HUES48 (cell line): ENCODE results near the gene PSME3.

Source experiments
- H3K27ac ChIP-seq: one replicate; pipeline ENCODE4 v1.7.0; 2013; ENCODE audit warnings: low read depth, low read length, inconsistent platforms
- H3K27me3 ChIP-seq: 2 replicates; pipeline ENCODE4 v1.6.1; 2013; ENCODE audit warnings: mild to moderate bottlenecking, low read length; ENCODE audit not compliant: control insufficient read depth, insufficient read depth
- H3K36me3 ChIP-seq: 2 replicates; pipeline ENCODE4 v1.6.1; 2013; ENCODE audit warnings: low read length; ENCODE audit not compliant: control insufficient read depth, insufficient read depth
- H3K4me1 ChIP-seq: 2 replicates; pipeline ENCODE4 v1.6.1; 2013; ENCODE audit warnings: mild to moderate bottlenecking, low read length; ENCODE audit not compliant: control insufficient read depth, insufficient read depth
- H3K4me3 ChIP-seq: 2 replicates; pipeline ENCODE4 v1.5.1; 2013; ENCODE audit warnings: mild to moderate bottlenecking, low read depth, low read length
- H3K9ac ChIP-seq: 2 replicates; pipeline ENCODE4 v1.6.1; 2013; ENCODE audit warnings: mild to moderate bottlenecking, low read depth, low read length, moderate library complexity
- H3K9me3 ChIP-seq: 2 replicates; pipeline ENCODE4 v1.6.1; 2013; ENCODE audit warnings: low read length; ENCODE audit not compliant: control insufficient read depth, insufficient read depth

The PSME3 gene, protein sequence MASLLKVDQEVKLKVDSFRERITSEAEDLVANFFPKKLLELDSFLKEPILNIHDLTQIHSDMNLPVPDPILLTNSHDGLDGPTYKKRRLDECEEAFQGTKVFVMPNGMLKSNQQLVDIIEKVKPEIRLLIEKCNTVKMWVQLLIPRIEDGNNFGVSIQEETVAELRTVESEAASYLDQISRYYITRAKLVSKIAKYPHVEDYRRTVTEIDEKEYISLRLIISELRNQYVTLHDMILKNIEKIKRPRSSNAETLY

DNA sequence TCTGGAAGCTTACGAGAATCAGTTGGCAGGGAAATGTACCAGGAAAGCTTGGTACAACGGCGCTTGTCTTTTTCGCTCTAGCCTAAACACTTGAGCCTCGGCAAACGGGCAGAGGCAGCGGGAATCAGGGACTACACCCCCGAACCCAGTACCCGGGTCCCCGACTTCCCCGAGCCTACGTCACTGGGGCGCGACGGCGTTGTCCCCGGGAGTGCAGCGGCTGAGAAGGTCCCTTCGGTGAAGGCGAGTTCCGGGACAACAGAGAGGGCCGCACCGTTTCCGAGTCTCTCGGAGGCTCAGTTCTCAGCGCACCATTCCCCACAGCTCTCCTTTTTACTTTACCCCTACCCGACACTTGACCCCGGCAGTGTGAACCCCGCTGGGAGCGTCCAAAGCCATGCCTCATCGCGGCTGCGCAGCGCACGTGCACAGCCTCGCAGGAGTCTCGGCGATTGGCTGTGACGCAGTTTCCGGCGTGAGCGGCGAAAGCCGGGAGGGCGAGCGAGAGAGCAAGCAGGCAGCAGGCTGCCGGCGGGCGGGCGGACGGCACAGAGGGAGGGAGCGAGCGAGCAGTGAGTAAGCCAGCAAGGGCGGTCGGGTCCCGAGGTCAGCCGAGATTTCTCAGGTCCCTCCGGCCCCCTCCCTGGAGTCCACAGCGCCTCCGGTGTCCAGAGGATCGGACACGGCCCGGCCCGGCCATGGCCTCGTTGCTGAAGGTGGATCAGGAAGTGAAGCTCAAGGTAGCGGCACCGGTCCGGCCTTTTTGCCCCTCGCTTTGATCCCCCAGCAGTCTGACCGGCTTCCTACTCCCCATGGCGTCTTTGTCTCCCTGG lies at the start of gene PSME3:
PSME3 (plus strand) TSS at position 464 of the 833 bp plus-strand sequence; CDS start at position 699, 235 bp downstream.
- Histone ChIP-seq H3K36me3 (peaks cover 33% of the 10 kb centered on the region), H3K4me1 (peaks cover 7% of the 10 kb centered on the region; the same call in 1 of the 2 replicates), H3K27me3 (0 out of 2 replicates have a peak, but pooled peaks cover 3% of the 10 kb centered on the region), H3K9me3 (no peaks in the 10 kb centered on the region), H3K9ac (peak within 1 kb of the TSS; percentile 99), H3K27ac (peak within 1 kb of the TSS; percentile 96), H3K4me3 (peak within 1 kb of the TSS; percentile 92)

DNA sequence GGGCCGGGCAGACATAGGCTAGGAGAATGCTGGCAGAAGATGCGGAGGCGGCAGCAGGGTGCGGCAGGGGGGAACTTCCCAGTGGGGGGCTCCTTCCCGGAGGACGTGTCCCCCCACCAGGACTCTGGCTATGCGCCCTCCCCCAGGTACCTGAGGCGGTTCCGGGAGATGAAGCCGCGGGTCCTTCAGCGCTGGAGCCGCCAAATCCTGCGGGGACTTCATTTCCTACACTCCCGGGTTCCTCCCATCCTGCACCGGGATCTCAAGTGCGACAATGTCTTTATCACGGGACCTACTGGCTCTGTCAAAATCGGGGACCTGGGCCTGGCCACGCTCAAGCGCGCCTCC lies 49.4 kb upstream of the PSME3 start:
- Histone ChIP-seq H3K27ac (no peak overlapping the region), H3K27me3 (peaks cover 20% of the 10 kb centered on the region), H3K9me3 (no peaks in the 10 kb centered on the region), H3K36me3 (peaks cover 7% of the 10 kb centered on the region), H3K9ac (no peak overlapping the region), H3K4me1 (0 out of 2 replicates have a peak, but pooled peaks cover 5% of the 10 kb centered on the region), H3K4me3 (no peak overlapping the region)

DNA sequence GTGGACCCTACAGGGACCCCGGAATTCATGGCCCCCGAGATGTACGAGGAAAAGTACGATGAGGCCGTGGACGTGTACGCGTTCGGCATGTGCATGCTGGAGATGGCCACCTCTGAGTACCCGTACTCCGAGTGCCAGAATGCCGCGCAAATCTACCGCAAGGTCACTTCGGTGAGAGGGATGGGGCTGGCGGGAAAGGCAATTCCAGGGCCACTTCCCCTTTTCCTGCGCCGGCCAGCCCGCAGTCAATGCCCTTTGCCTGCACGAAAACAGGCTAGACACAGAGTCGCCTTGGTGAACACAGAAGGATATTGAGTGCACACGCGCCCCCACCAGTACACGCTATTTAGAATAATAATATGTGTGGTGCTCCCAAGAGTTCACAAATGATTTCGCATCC lies 48.8 kb upstream of the PSME3 start:
- Histone ChIP-seq H3K27ac (no peak overlapping the region), H3K4me1 (0 out of 2 replicates have a peak, but pooled peaks cover 5% of the 10 kb centered on the region), H3K4me3 (no peak overlapping the region), H3K9ac (no peak overlapping the region), H3K9me3 (no peaks in the 10 kb centered on the region), H3K36me3 (peaks cover under 1% of the 10 kb centered on the region; the same call in 1 of the 2 replicates), H3K27me3 (peaks cover 20% of the 10 kb centered on the region)

DNA sequence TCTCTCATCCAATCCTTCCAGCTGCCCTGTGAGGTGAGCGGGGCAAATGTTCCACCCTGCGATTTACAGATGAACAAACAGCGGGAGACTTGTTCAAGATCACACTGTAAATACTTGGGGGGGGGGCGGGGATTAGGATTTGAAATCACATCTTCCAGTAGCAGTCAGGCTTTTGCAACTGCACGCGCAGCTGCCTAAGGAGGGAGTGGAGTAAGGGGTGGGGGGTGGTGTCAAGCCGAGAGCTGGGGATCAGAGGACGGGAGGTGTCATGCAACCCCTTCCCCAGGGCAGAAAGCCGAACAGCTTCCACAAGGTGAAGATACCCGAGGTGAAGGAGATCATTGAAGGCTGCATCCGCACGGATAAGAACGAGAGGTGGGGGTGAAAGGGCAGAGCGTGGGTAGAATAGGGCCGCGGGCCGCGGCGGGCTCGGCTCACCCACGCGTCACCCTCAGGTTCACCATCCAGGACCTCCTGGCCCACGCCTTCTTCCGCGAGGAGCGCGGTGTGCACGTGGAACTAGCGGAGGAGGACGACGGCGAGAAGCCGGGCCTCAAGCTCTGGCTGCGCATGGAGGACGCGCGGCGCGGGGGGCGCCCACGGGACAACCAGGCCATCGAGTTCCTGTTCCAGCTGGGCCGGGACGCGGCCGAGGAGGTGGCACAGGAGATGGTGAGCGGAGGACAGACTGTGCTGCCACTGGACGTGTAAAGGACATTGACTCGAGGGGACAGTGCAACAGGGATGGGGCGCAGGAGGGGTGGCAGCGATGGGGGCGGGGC lies 48.2 kb upstream of the PSME3 start:
- Histone ChIP-seq H3K27me3 (peaks cover 20% of the 10 kb centered on the region), H3K4me1 (no peaks in the 10 kb centered on the region), H3K9ac (no peak overlapping the region), H3K4me3 (no peak overlapping the region), H3K9me3 (no peaks in the 10 kb centered on the region), H3K27ac (no peak overlapping the region), H3K36me3 (no peaks in the 10 kb centered on the region)

DNA sequence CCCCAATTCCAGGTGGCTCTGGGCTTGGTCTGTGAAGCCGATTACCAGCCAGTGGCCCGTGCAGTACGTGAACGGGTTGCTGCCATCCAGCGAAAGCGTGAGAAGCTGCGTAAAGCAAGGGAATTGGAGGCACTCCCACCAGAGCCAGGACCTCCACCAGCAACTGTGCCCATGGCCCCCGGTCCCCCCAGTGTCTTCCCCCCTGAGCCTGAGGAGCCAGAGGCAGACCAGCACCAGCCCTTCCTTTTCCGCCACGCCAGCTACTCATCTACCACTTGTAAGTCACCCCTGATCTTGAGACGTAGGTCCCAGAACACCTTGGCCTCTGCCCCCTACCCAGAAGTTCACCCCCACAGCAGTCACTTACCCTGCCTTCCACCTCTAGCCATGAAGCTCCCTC lies 45.9 kb upstream of the PSME3 start:
- Histone ChIP-seq H3K9ac (no peak overlapping the region), H3K27ac (no peak overlapping the region), H3K4me3 (no peak overlapping the region), H3K9me3 (no peaks in the 10 kb centered on the region), H3K4me1 (no peaks in the 10 kb centered on the region), H3K27me3 (peaks cover 6% of the 10 kb centered on the region; the same call in 1 of the 2 replicates), H3K36me3 (no peaks in the 10 kb centered on the region)

DNA sequence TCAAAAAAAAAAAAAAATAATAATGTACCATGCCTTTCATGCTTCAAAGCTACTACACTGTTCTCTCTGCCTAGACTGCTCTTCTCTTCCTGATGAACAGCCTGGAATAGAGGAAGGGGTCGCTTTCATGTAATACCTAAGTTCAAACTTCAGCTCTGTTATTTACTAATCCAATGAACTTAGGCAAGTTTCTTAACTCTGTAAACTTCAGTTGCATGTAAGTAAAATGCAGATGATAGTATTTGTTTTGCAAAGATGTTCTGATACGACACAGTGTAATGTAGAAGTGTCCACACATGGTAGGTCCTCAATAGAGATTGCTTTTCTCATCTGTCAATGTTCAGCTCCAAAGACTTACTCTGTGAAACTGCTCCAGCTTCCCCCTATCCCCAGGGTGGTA lies 41.2 kb upstream of the PSME3 start:
- Histone ChIP-seq H3K27ac (no peak overlapping the region), H3K27me3 (no peaks in the 10 kb centered on the region), H3K9me3 (no peaks in the 10 kb centered on the region), H3K4me3 (no peak overlapping the region), H3K9ac (no peak overlapping the region), H3K4me1 (no peaks in the 10 kb centered on the region), H3K36me3 (peaks cover 13% of the 10 kb centered on the region)

DNA sequence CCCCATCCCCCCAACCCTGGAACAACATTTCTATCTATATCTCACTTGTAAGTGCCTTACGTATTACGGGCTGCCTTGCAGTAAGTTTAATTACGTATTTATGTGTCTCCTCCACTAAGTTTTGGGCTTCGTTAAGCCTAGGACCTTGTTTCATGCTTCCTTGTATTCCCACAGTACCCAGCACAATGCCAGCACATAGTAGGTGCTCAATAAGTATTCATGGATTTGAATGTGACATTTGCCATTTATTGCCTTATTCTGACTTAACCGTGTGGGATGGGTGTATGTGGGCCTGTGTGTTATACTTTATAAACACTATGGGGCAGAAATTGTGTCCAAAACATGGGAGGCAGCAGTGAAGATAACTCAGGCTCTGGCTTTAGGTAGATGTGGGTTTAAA lies 40.7 kb upstream of the PSME3 start:
- Histone ChIP-seq H3K36me3 (peaks cover 18% of the 10 kb centered on the region), H3K4me3 (no peak overlapping the region), H3K4me1 (0 out of 2 replicates have a peak, but pooled peaks cover under 1% of the 10 kb centered on the region), H3K9ac (no peak overlapping the region), H3K27me3 (no peaks in the 10 kb centered on the region), H3K27ac (no peak overlapping the region), H3K9me3 (no peaks in the 10 kb centered on the region)

DNA sequence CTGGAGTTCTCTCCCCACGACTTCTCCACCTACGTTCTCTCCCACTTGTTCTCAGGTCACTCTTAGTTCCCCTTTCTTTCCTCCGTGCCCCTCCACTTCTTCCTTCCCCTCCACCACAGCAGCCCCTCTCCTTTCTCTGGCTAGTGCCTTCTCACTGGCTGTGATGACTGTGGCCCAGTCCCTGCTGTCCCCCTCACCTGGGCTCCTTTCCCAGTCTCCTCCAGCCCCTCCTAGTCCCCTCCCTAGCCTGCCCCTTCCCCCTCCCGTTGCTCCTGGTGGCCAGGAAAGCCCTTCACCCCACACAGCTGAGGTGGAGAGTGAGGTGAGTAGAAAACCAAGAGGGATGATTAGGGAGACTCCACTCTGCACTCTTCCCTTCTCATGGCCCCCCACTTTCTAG lies 38.1 kb upstream of the PSME3 start:
- 0 out of 2 replicates have a peak, but pooled peaks cover 3% of the 10 kb centered on the region for H3K9me3 ChIP-seq
- H3K4me3 ChIP-seq, result no peak overlapping the region
- H3K9ac ChIP-seq, result no peak overlapping the region
- H3K27me3 ChIP-seq, result peaks cover 7% of the 10 kb centered on the region; the same call in 1 of the 2 replicates
- H3K4me1 ChIP-seq, result peaks cover 4% of the 10 kb centered on the region; the same call in 1 of the 2 replicates
- H3K27ac ChIP-seq, result no peak overlapping the region
- peaks cover 18% of the 10 kb centered on the region for H3K36me3 ChIP-seq

DNA sequence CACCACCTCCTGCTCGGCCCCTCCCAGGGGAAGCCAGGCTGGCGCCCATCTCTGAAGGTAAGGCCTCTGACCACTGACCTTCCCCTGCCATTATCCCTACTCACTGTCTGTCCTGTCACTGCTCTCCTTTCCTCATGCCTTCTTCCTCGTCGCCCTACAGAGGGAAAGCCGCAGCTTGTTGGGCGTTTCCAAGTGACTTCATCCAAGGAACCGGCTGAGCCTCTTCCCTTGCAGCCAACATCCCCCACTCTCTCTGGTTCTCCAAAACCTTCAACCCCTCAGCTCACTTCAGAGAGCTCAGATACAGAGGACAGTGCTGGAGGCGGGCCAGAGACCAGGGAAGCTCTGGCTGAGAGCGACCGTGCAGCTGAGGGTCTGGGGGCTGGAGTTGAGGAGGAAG lies 37.7 kb upstream of the PSME3 start:
- H3K36me3 ChIP-seq, result peaks cover 18% of the 10 kb centered on the region
- H3K27me3 ChIP-seq, result peaks cover 7% of the 10 kb centered on the region; the same call in 1 of the 2 replicates
- no peak overlapping the region for H3K4me3 ChIP-seq
- no peak overlapping the region for H3K27ac ChIP-seq
- H3K9ac ChIP-seq, result no peak overlapping the region
- 0 out of 2 replicates have a peak, but pooled peaks cover 3% of the 10 kb centered on the region for H3K9me3 ChIP-seq
- H3K4me1 ChIP-seq, result peaks cover 4% of the 10 kb centered on the region; the same call in 1 of the 2 replicates

DNA sequence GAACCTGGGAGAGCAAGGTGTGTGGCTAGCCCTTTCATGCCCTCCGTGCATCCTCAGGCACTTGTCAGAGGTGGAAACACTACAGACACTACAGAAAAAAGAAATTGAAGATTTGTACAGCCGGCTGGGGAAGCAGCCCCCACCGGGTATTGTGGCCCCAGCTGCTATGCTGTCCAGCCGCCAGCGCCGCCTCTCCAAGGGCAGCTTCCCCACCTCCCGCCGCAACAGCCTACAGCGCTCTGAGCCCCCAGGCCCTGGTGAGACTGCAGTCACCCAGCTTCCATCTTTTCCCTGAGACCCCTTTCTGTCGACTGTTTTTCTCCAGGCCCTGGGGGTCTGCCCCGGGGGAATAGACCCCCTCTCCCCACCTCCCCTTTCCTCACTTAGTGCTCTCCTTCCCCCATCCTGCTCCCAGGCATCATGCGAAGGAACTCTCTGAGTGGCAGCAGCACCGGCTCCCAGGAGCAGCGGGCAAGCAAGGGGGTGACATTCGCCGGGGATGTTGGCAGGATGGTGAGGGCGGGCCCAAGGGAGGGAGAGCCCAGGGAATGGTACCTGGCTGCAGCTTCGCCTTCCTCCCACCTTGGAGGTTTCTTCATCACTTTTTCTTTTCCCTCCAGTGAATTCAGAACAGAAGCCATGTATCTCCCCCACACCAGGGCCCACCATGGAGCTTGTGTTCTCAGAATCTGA lies 37.0 kb upstream of the PSME3 start:
- H3K4me1 ChIP-seq, result peaks cover 4% of the 10 kb centered on the region; the same call in 1 of the 2 replicates
- H3K9me3 ChIP-seq, result 0 out of 2 replicates have a peak, but pooled peaks cover 3% of the 10 kb centered on the region
- peaks cover 18% of the 10 kb centered on the region for H3K36me3 ChIP-seq
- H3K27ac ChIP-seq, result no peak overlapping the region
- no peak overlapping the region for H3K9ac ChIP-seq
- peaks cover 7% of the 10 kb centered on the region; the same call in 1 of the 2 replicates for H3K27me3 ChIP-seq
- H3K4me3 ChIP-seq, result no peak overlapping the region
